Fibroblast of the aortic adventitia (primary cell): ENCODE measurements around the gene MICAL2. TPM values are rescaled to one million over a fixed set of nuclear protein-coding genes. Genes with fewer than 3 reads are reported as not detected.

ENCODE experiments used
- DNase-seq: peaks from one replicate; pipeline ENCODE4 v3.0.0-alpha.2; 2010; ENCODE audit warnings: low read depth
- H3K4me3 ChIP-seq: 2 replicates; pipeline ENCODE4 v1.5.1; 2011; ENCODE audit warnings: low read depth, mild to moderate bottlenecking, control low read depth, low read length, moderate library complexity
- CTCF ChIP-seq: IDR thresholded peaks from 2 replicates; pipeline ENCODE4 v1.5.1; 2011; ENCODE audit warnings: mild to moderate bottlenecking, low read length, control low read depth, inconsistent platforms; ENCODE audit not compliant: insufficient read depth
- total RNA-seq: library from RNA; depleted of rRNA; stranded (reverse); fragments of >200 nt; gene quantifications from 2 replicates; pipeline ENCODE4 v1.2.3, GENCODE V29; 2012; ENCODE audit warnings: low replicate concordance

Gene MICAL2
- total RNA-seq, 1 donor: 146 TPM

- DNase-seq: no peak
- H3K4me3 ChIP-seq: no peak overlapping the region
- no peak for TF ChIP-seq CTCF
Observed at GRCh38 chr11:12221051-12221535, 110.7 kb downstream of the MICAL2 start.

GRCh38 chr11:12222055-12222792, 111.8 kb downstream of the MICAL2 start:
- no peak for TF ChIP-seq CTCF
- no peak for DNase-seq
- H3K4me3 ChIP-seq: no peak overlapping the region

- no peak for DNase-seq
- no peak for TF ChIP-seq CTCF
- H3K4me3 ChIP-seq: no peak overlapping the region
Observed at GRCh38 chr11:12223771-12224536, 113.6 kb downstream of the MICAL2 start.

DNA sequence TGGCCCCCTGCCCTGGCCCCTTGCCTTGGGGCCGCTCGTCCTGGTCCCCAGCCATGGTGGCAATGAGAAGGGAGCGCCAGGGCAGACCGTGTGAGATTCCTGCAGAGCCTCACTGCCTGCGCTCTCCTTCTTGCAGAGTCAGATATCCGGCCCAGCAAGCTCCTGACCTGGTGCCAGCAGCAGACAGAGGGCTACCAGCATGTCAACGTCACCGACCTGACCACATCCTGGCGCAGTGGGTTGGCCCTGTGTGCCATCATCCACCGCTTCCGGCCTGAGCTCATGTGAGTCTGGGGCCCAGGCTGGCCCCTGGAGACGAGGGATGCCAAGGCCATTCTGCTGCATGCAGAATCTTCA, 114.1 kb downstream of the MICAL2 start:
- TF ChIP-seq CTCF: no peak
- DNase-seq: peak; percentile 54
- no peak overlapping the region for H3K4me3 ChIP-seq

GRCh38 chr11:12225046-12225739, 114.8 kb downstream of the MICAL2 start:
- TF ChIP-seq CTCF: no peak
- DNase-seq: no peak
- H3K4me3 ChIP-seq: no peak overlapping the region

DNA sequence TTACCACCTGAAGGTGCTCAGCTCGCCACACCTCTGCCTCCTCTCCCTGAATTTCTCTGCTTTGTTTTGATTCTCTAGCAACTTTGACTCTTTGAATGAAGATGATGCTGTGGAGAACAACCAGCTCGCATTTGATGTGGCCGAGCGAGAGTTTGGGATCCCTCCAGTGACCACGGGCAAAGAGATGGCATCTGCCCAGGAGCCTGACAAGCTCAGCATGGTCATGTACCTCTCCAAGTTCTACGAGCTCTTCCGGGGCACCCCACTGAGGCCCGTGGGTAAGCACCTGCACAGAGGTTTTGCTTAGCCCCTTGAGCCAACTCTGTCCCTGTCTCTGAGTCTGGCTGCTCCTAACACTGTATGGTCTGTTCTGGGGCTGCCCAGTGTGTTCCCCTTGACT, 115.7 kb downstream of the MICAL2 start:
- H3K4me3 ChIP-seq: no peak overlapping the region
- TF ChIP-seq CTCF: no peak
- no peak for DNase-seq
